IMR-90 (cell line): ENCODE measurements around the gene NTM. TPM values are rescaled to one million over a fixed set of nuclear protein-coding genes. Genes with fewer than 3 reads are reported as not detected.

ENCODE experiments used
- ATAC-seq: fragments of 200-7000 bp; cut with Tn5 transposase; 2 replicates; pipeline ENCODE4 v1.9.1; 2020; ENCODE audit warnings: low read depth, mild to moderate bottlenecking, moderate library complexity
- BruUV-seq: library from RNA; stranded (reverse); fragments of 400-500 nt; replicated peaks from 2 replicates; lab custom pipeline; 2021; lab: Mats Ljungman, UMichigan
- CTCF ChIA-PET: fragments of 300-600 bp; formaldehyde crosslinking; extraction: SDS; loops from one replicate; lab custom pipeline; 2021; ENCODE audit warnings: antibody characterized with exemption; lab: Yijun Ruan, JAX
- POLR2A ChIA-PET: fragments of 300-600 bp; sonication (Branson Sonifier 250); formaldehyde crosslinking; loops from one replicate; lab custom pipeline; 2022; ENCODE audit warnings: antibody characterized with exemption; ENCODE audit not compliant: unreplicated experiment; lab: Charles Lee
- DNase-seq: peaks from one replicate; pipeline ENCODE4 v3.0.0; 2013
- H2AFZ ChIP-seq: replicated peaks from 2 replicates; pipeline ENCODE3; 2013; ENCODE audit warnings: low read length, mild to moderate bottlenecking; ENCODE audit not compliant: poor library complexity
- H2AK5ac ChIP-seq: 2 replicates; pipeline ENCODE4 v1.6.1; 2013; ENCODE audit warnings: low read depth, low read length, inconsistent platforms
- H2AK9ac ChIP-seq: replicated peaks from 2 replicates; pipeline ENCODE3; 2013; ENCODE audit warnings: mild to moderate bottlenecking, low read depth, low read length, moderate library complexity; ENCODE audit not compliant: poor library complexity
- H2BK120ac ChIP-seq: 2 replicates; pipeline ENCODE4 v1.6.1; 2013; ENCODE audit warnings: low read depth, low read length, inconsistent platforms
- H2BK15ac ChIP-seq: 3 replicates; pipeline ENCODE4 v1.6.1; 2013; ENCODE audit warnings: low read depth, low read length, inconsistent platforms
- H2BK20ac ChIP-seq: 2 replicates; pipeline ENCODE4 v1.6.1; 2013; ENCODE audit warnings: low read depth, mild to moderate bottlenecking, inconsistent platforms, low read length, moderate library complexity
- H2BK5ac ChIP-seq: 2 replicates; pipeline ENCODE4 v1.6.1; 2013; ENCODE audit warnings: mild to moderate bottlenecking, low read depth, low read length, inconsistent platforms; ENCODE audit not compliant: poor library complexity, severe bottlenecking
- H3K14ac ChIP-seq: replicated peaks from 2 replicates; pipeline ENCODE4 v1.6.1; 2013; ENCODE audit warnings: low read depth, low read length, inconsistent platforms
- H3K18ac ChIP-seq: 2 replicates; pipeline ENCODE4 v1.6.1; 2013; ENCODE audit warnings: low read depth, low read length, control low read depth
- H3K23ac ChIP-seq: 2 replicates; pipeline ENCODE4 v1.6.1; 2013; ENCODE audit warnings: low read depth, low read length, inconsistent platforms
- H3K27ac ChIP-seq: 2 replicates; pipeline ENCODE4 v1.5.1; 2013; ENCODE audit warnings: mild to moderate bottlenecking, control low read depth, low read length; ENCODE audit not compliant: insufficient read depth
- H3K27me3 ChIP-seq: 2 replicates; pipeline ENCODE4 v1.6.1; 2013; ENCODE audit warnings: low read length; ENCODE audit not compliant: control insufficient read depth, insufficient read depth
- H3K36me3 ChIP-seq: 2 replicates; pipeline ENCODE4 v1.6.1; 2013; ENCODE audit warnings: low read length, mixed read lengths; ENCODE audit not compliant: control insufficient read depth, insufficient read depth
- H3K4ac ChIP-seq: 2 replicates; pipeline ENCODE4 v1.6.1; 2013; ENCODE audit warnings: low read depth, low read length, inconsistent platforms
- H3K4me1 ChIP-seq: 2 replicates; pipeline ENCODE4 v1.6.1; 2013; ENCODE audit warnings: low read length, mixed read lengths; ENCODE audit not compliant: control insufficient read depth, insufficient read depth
- H3K4me2 ChIP-seq: 2 replicates; pipeline ENCODE4 v1.6.1; 2013; ENCODE audit warnings: low read depth, mild to moderate bottlenecking, control low read depth, low read length, moderate library complexity
- H3K4me3 ChIP-seq: 2 replicates; pipeline ENCODE4 v1.5.1; 2013; ENCODE audit warnings: low read depth, mild to moderate bottlenecking, control low read depth, low read length, moderate library complexity; ENCODE audit not compliant: insufficient read depth
- H3K56ac ChIP-seq: 2 replicates; pipeline ENCODE4 v1.6.1; 2013; ENCODE audit warnings: low read length, inconsistent platforms; ENCODE audit not compliant: insufficient read depth; ENCODE audit errors: extremely low read depth
- H3K79me1 ChIP-seq, 2 experiments: 2 replicates each; pipeline ENCODE4 v1.6.1; 2013; ENCODE audit warnings: low read length in 2 of 2, inconsistent platforms in 1 of 2, low read depth in 1 of 2
- H3K9ac ChIP-seq: 2 replicates; pipeline ENCODE4 v1.6.1; 2013; ENCODE audit warnings: low read depth, low read length, control low read depth
- H3K9me1 ChIP-seq: 2 replicates; pipeline ENCODE4 v1.6.1; 2013; ENCODE audit warnings: low read length, inconsistent platforms; ENCODE audit not compliant: insufficient read depth
- H3K9me3 ChIP-seq: 2 replicates; pipeline ENCODE4 v1.6.1; 2013; ENCODE audit warnings: low read length; ENCODE audit not compliant: control insufficient read depth, insufficient read depth
- H4K20me1 ChIP-seq: 2 replicates; pipeline ENCODE4 v1.6.1; 2013; ENCODE audit warnings: low read length, inconsistent platforms; ENCODE audit not compliant: insufficient read depth
- H4K5ac ChIP-seq: 2 replicates; pipeline ENCODE4 v1.6.1; 2013; ENCODE audit warnings: mild to moderate bottlenecking, low read depth, low read length, control low read depth
- H4K8ac ChIP-seq, 2 experiments: 2 replicates each; pipeline ENCODE4 v1.6.1; 2013; ENCODE audit warnings: low read depth in 2 of 2, low read length in 2 of 2, control low read depth in 1 of 2, inconsistent platforms in 1 of 2
- H4K91ac ChIP-seq: 2 replicates; pipeline ENCODE4 v1.6.1; 2013; ENCODE audit warnings: low read depth, low read length, inconsistent platforms; ENCODE audit not compliant: insufficient read depth
- CHD1 ChIP-seq: IDR thresholded peaks from 2 replicates; pipeline ENCODE4 v1.6.1; 2012; ENCODE audit warnings: low read depth, low read length, improper control_type of control experiment
- FOS ChIP-seq: fragments of 150-350 bp; IDR thresholded peaks from 2 replicates; pipeline ENCODE4 v1.6.1; 2016; ENCODE audit warnings: low read depth, low read length
- WGBS, 2 experiments: methylation state at CpG; one replicate each; pipeline versions ENCODE4 v1.1.5 to v1.1.7; 2013; ENCODE audit warnings: missing lambda C conversion rate in 2 of 2; ENCODE audit not compliant: insufficient read length in 1 of 2; ENCODE audit errors: extremely low coverage in 2 of 2; 5-methylcytosine and 5-hydroxymethylcytosine counted together
- dilution Hi-C: fragments of 300-500 bp; cut with HindIII; formaldehyde crosslinking; loops from one replicate; pipeline ENCODE4 v1.14.3; 2018; ENCODE audit warnings: low sequenced_read_pairs; ENCODE audit not compliant: unreplicated experiment
- in situ Hi-C: fragments of 300-500 bp; cut with MboI; formaldehyde crosslinking; loops from 3 replicates; pipeline ENCODE4 v1.14.3; 2019; ENCODE audit warnings: low sequenced_read_pairs, inconsistent platforms, mixed read lengths
- intact Hi-C: fragments of 100-400 bp; cut with micrococcal nuclease; formaldehyde crosslinking; loops from 2 replicates; pipeline ENCODE4 v1.10.0; 2022
- polyA plus RNA-seq, 3 experiments: library from polyadenylated mRNA; depleted of rRNA; stranded (reverse); fragments of >200 nt; gene quantifications; 2 replicates each; pipeline ENCODE4 v1.2.3, GENCODE V29; 2012; ENCODE audit warnings: low replicate concordance in 1 of 3
- total RNA-seq: library from RNA; depleted of rRNA; stranded (reverse); fragments of >200 nt; gene quantifications from 2 replicates; pipeline ENCODE4 v1.2.3, GENCODE V29; 2012

Gene NTM
- total and polyA plus RNA-seq, 2 of the 4 experiments (the other 2 are of a cell fraction): 19.5 to 25.5 TPM

DNA sequence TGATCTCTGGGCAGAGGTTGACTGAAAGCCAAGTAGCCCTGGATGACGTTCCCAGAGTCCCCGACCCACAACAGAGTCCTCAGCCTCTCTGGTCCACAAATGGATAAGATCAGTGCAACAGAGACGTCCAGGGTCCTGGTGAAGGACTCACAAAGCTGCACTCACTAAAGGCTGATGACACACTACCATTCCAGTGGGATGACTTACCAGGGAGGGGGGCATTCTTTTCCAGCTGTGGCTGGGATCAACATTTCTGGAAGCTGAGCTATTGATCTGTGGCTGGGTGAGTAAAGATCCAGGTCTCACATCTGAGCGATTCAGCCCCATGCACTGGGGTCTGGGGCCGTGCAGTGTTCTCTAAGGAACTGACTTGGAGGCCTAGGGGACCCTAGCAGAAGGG, 296.2 kb downstream of the NTM start:
- Histone ChIP-seq H2AK9ac (peak overlapping the region; percentile 20), H2AK5ac (no peak overlapping the region), H3K23ac (0 out of 2 replicates have a peak overlapping the region, but pooled peaks have one; percentile 36), H3K27ac (no peak overlapping the region), H2AFZ (peak overlapping the region; percentile 64), H3K9ac (no peak overlapping the region), H3K4me1 (peaks cover 2% of the 10 kb centered on the region; the same call in 1 of the 2 replicates), H2BK15ac (no peak overlapping the region; the same call in 2 of the 3 replicates), H3K79me1 (no peaks in the 10 kb centered on the region), H4K8ac (0 out of 4 replicates have a peak overlapping the region, but pooled peaks of 1 of the 2 experiments have one; percentile 22), H3K4me2 (no peak overlapping the region), H2BK120ac (peak overlapping the region; percentile 87), H4K20me1 (no peaks in the 10 kb centered on the region), H3K9me1 (0 out of 2 replicates have a peak, but pooled peaks cover 3% of the 10 kb centered on the region), H3K56ac (no peak overlapping the region), H4K91ac (no peak overlapping the region), H3K36me3 (no peaks in the 10 kb centered on the region), H3K4ac (peak overlapping the region; percentile 29), H3K18ac (no peak overlapping the region), H3K14ac (peak overlapping the region; percentile 42; the same call in 1 of the 2 replicates), H4K5ac (no peak overlapping the region), H3K4me3 (no peak overlapping the region), H3K27me3 (no peaks in the 10 kb centered on the region; the same call in 1 of the 2 replicates), H2BK5ac (no peak overlapping the region), H3K9me3 (no peaks in the 10 kb centered on the region), H2BK20ac (peak overlapping the region; percentile 76; the same call in 1 of the 2 replicates)
- DNase-seq: peak; percentile 70
- TF ChIP-seq CHD1: no peak
- 0 out of 2 replicates have a peak, but pooled peaks have one; percentile 20 for TF ChIP-seq FOS
- intact Hi-C loops (no loop called here), in situ Hi-C loops (no loop called here), dilution Hi-C loops (no loop called here)
- 44% methylated on average over 3 of the region's 5 CpGs; no CpG with 5 or more reads in 1 of the 2 experiments for WGBS, 2 experiments
- BruUV-seq: no TSS peak
- ATAC-seq: peak; percentile 65
- POLR2A ChIA-PET: no interaction called here
- CTCF ChIA-PET: no interaction called here
